Spleen (tissue), 11 donors: ENCODE measurements around the gene RPAP2. TPM values are rescaled to one million over a fixed set of nuclear protein-coding genes. Genes with fewer than 3 reads are reported as not detected.

Experiments
- DNase-seq: peaks from one replicate; pipeline ENCODE4 v3.0.0-alpha.2; 2020
- H3K27ac ChIP-seq, 8 donors: fragments of 200-600 bp; sonication (generic) in 7 of 8; 1 replicate in 4 of 8; 2 replicates in 4 of 8; pipeline versions ENCODE4 v1.5.0 to v1.8.0; 2016 to 2021; ENCODE audit warnings: inconsistent platforms in 4 of 8, mild to moderate bottlenecking in 4 of 8, moderate library complexity in 1 of 8
- H3K27me3 ChIP-seq, 7 donors: fragments of 200-600 bp; sonication (generic) in 6 of 7; replicated peaks in 1 of 7; 1 replicate in 4 of 7; 2 replicates in 3 of 7; pipeline versions ENCODE4 v1.5.0 to v1.8.0; 2016 to 2021; ENCODE audit warnings: inconsistent platforms in 3 of 7, mild to moderate bottlenecking in 1 of 7
- H3K36me3 ChIP-seq, 6 donors: fragments of 200-600 bp; sonication (generic) in 5 of 6; 1 replicate in 4 of 6; 2 replicates in 2 of 6; pipeline versions ENCODE4 v1.5.0 to v1.8.0; 2016 to 2021; ENCODE audit warnings: inconsistent platforms in 2 of 6
- H3K4me1 ChIP-seq, 6 donors: fragments of 200-600 bp; sonication (generic) in 5 of 6; 1 replicate in 3 of 6; 2 replicates in 3 of 6; pipeline versions ENCODE4 v1.5.0 to v1.8.0; 2016 to 2021; ENCODE audit warnings: inconsistent platforms in 3 of 6
- H3K4me3 ChIP-seq, 8 donors: fragments of 200-600 bp; sonication (generic) in 7 of 8; 1 replicate in 4 of 8; 2 replicates in 4 of 8; pipeline versions ENCODE4 v1.5.0 to v1.8.0; 2016 to 2021; ENCODE audit warnings: inconsistent platforms in 4 of 8, mild to moderate bottlenecking in 4 of 8, moderate library complexity in 2 of 8
- H3K9me3 ChIP-seq, 8 donors: fragments of 200-600 bp; sonication (generic) in 7 of 8; 1 replicate in 4 of 8; 2 replicates in 4 of 8; pipeline versions ENCODE4 v1.5.0 to v1.8.0; 2016 to 2021; ENCODE audit warnings: inconsistent platforms in 4 of 8
- CTCF ChIP-seq, 11 experiments: fragments of 200-600 bp in 7 of 11; fragments of 450-650 bp in 4 of 11; sonication (generic) in 4 of 11; IDR thresholded peaks in 8 of 11; conservative IDR thresholded peaks in 3 of 11; 1 replicate in 7 of 11; 2 replicates in 4 of 11; pipeline versions ENCODE4 v1.4.0 to v1.8.0; 2016 to 2021; ENCODE audit warnings: antibody characterized with exemption in 11 of 11, inconsistent platforms in 4 of 11, mild to moderate bottlenecking in 1 of 11
- POLR2A ChIP-seq, 3 donors: fragments of 450-650 bp; IDR thresholded peaks; one replicate each; pipeline ENCODE4 v1.5.1; 2017; ENCODE audit warnings: antibody characterized with exemption in 3 of 3, mild to moderate bottlenecking in 1 of 3
- POLR2AphosphoS5 ChIP-seq, 3 donors: sonication (generic); formaldehyde crosslinking; IDR thresholded peaks; one replicate each; pipeline ENCODE4 v1.5.1; 2017; ENCODE audit warnings: antibody characterized with exemption in 3 of 3
- WGBS, 5 donors: extraction: QIAGEN DNeasy Blood & Tissue Kit in 3 of 5; methylation state at CpG; one replicate each; pipeline versions ENCODE4 v1.1.5 to v1.1.7; 2013 to 2018; 5-methylcytosine and 5-hydroxymethylcytosine counted together
- intact Hi-C: fragments of 100-400 bp; cut with DNase I; formaldehyde crosslinking; loops from one replicate; pipeline ENCODE4 v1.15.0; 2023; ENCODE audit warnings: low total_unique reads
- polyA plus RNA-seq, 3 donors: library from polyadenylated mRNA; stranded (reverse); fragments of 200-250 nt; gene quantifications; one replicate each; pipeline ENCODE4 v1.2.1, GENCODE V29; 2013
- total RNA-seq, 7 donors: library from RNA; depleted of rRNA in 3 of 7; stranded (reverse); fragments of >200 nt in 3 of 7; fragmentation: NEBNext Ultra II Directional in 4 of 7; extraction: Animal tissue kit (Norgen Biotek cat#: 25700) in 4 of 7; gene quantifications; one replicate each; pipeline versions ENCODE4 v1.1.0 to v1.2.1, GENCODE V29; 2016 to 2021
- donor health status: healthy with polysubstance abuse.
- donor health status: DM: no; HTN: no; CAD: no; lungs with moderate emphysema.
- donor health status: DM: no; HTN: no; CAD: no.
- donor health status: Bipolar disorder and iron deficiency.
- donor health status: healthy.
- donor health status: DM: no; HTN: no; CAD: no.
- donor health status: DM: yes; HTN: yes; CAD: no.

Gene RPAP2
- total and polyA plus RNA-seq, 10 donors = 4.4 to 31.5 (median 10.7) TPM

- intact Hi-C loops = no loop called here
- peaks cover 0 to 9% (median 3%) of the 10 kb centered on the region in 8 donors for H3K9me3 ChIP-seq
- peaks cover 0 to 73% (median 25%) of the 10 kb centered on the region in 6 donors for H3K36me3 ChIP-seq
- TF ChIP-seq CTCF (IDR thresholded peaks at IDR 0.05 in 8 of 11, conservative IDR thresholded peaks at IDR 0.05 in 3 of 11) (no peak), POLR2A (IDR thresholded peaks at IDR 0.05) (no peak), POLR2AphosphoS5 (IDR thresholded peaks at IDR 0.05) (no peak)
- no peak for DNase-seq
- 70 to 82% (median 73%) methylated on average over 3 of the region's 3 CpGs for WGBS, 5 donors
- no peak overlapping the region for H3K4me3 ChIP-seq
- no peaks in the 10 kb centered on the region for H3K4me1 ChIP-seq
- H3K27me3 ChIP-seq = no peaks in the 10 kb centered on the region
- H3K27ac ChIP-seq = no peak overlapping the region
Observed at GRCh38 chr1:92333668-92334067, 34.8 kb downstream of the RPAP2 start.

- Histone ChIP-seq H3K4me1 (no peaks in the 10 kb centered on the region), H3K4me3 (no peak overlapping the region), H3K27me3 (no peaks in the 10 kb centered on the region), H3K27ac (no peak overlapping the region), H3K9me3 (no peaks in the 10 kb centered on the region), H3K36me3 (peaks cover 0 to 84% (median 26%) of the 10 kb centered on the region in 6 donors)
- WGBS, 5 donors = 78 to 91% (median 84%) methylated on average over 1 of the region's 1 CpG
- no peak for DNase-seq
- intact Hi-C loops = no loop called here
- no peak for TF ChIP-seq POLR2AphosphoS5 (IDR thresholded peaks at IDR 0.05)
- no peak for TF ChIP-seq POLR2A (IDR thresholded peaks at IDR 0.05)
- no peak for TF ChIP-seq CTCF (IDR thresholded peaks at IDR 0.05 in 8 of 11, conservative IDR thresholded peaks at IDR 0.05 in 3 of 11)
Observed at GRCh38 chr1:92340154-92340553, 41.3 kb downstream of the RPAP2 start.

GRCh38 chr1:92342401-92342800 is 43.5 kb downstream of the RPAP2 start:
- Histone ChIP-seq H3K36me3 (peaks cover 0 to 79% (median 22%) of the 10 kb centered on the region in 6 donors), H3K4me1 (no peaks in the 10 kb centered on the region), H3K27ac (no peak overlapping the region), H3K27me3 (no peaks in the 10 kb centered on the region), H3K9me3 (no peaks in the 10 kb centered on the region), H3K4me3 (no peak overlapping the region)
- no peak for DNase-seq
- 94 to 100% (median 98%) methylated on average over 1 of the region's 1 CpG for WGBS, 5 donors
- intact Hi-C loops = no loop called here
- TF ChIP-seq POLR2A (IDR thresholded peaks at IDR 0.05) (no peak), POLR2AphosphoS5 (IDR thresholded peaks at IDR 0.05) (no peak), CTCF (IDR thresholded peaks at IDR 0.05 in 8 of 11, conservative IDR thresholded peaks at IDR 0.05 in 3 of 11) (no peak)

- 85 to 92% (median 89%) methylated on average over 3 of the region's 3 CpGs for WGBS, 5 donors
- TF ChIP-seq CTCF (IDR thresholded peaks at IDR 0.05 in 8 of 11, conservative IDR thresholded peaks at IDR 0.05 in 3 of 11) (no peak), POLR2AphosphoS5 (IDR thresholded peaks at IDR 0.05) (no peak), POLR2A (IDR thresholded peaks at IDR 0.05) (no peak)
- Histone ChIP-seq H3K4me3 (no peak overlapping the region), H3K27me3 (no peaks in the 10 kb centered on the region), H3K27ac (no peak overlapping the region), H3K9me3 (no peaks in the 10 kb centered on the region), H3K4me1 (no peaks in the 10 kb centered on the region), H3K36me3 (peaks cover 0 to 80% (median 24%) of the 10 kb centered on the region in 6 donors)
- no peak for DNase-seq
- intact Hi-C loops = no loop called here
Observed at GRCh38 chr1:92343061-92343460, 44.2 kb downstream of the RPAP2 start.
